Astrocyte (in vitro differentiated cells and primary cell): Measurements from ENCODE around the gene SBF2. TPM values are rescaled to one million over a fixed set of nuclear protein-coding genes. Genes with fewer than 3 reads are reported as not detected.
A peak's percentile ranks its signal among the peaks of the same experiment; 100 is the strongest.

ENCODE experiments used
- DNase-seq: peaks from one replicate; pipeline ENCODE4 v3.0.0-alpha.2; 2010; ENCODE audit warnings: low read depth
- FAIRE-seq: peaks from 2 replicates; lab custom pipeline; 2011; peaks lifted over from hg19 to GRCh38; lab: Jason Lieb, UNC
- H2AFZ ChIP-seq: 2 replicates; pipeline ENCODE4 v1.6.0; 2012; ENCODE audit warnings: low read depth, low read length, inconsistent platforms
- H3K27ac ChIP-seq: 2 replicates; pipeline ENCODE4 v1.5.1; 2011; ENCODE audit warnings: low read depth, low read length, inconsistent platforms
- H3K27me3 ChIP-seq: 2 replicates; pipeline ENCODE4 v1.6.0; 2011; ENCODE audit warnings: low read length, inconsistent platforms; ENCODE audit not compliant: insufficient read depth
- H3K36me3 ChIP-seq: 2 replicates; pipeline ENCODE4 v1.5.1; 2011; ENCODE audit warnings: low read length, inconsistent platforms; ENCODE audit not compliant: insufficient read depth
- H3K4me1 ChIP-seq: 2 replicates; pipeline ENCODE4 v1.5.1; 2011; ENCODE audit warnings: low read length, inconsistent platforms; ENCODE audit not compliant: insufficient read depth
- H3K4me2 ChIP-seq: 2 replicates; pipeline ENCODE4 v1.6.0; 2012; ENCODE audit warnings: low read length, inconsistent platforms
- H3K4me3 ChIP-seq: 2 replicates; pipeline ENCODE4 v1.5.1; 2011; ENCODE audit warnings: low read depth, mild to moderate bottlenecking, low read length, inconsistent platforms; ENCODE audit not compliant: insufficient read depth
- H3K79me2 ChIP-seq: 2 replicates; pipeline ENCODE4 v1.6.0; 2012; ENCODE audit warnings: mild to moderate bottlenecking, low read length, inconsistent platforms; ENCODE audit not compliant: insufficient read depth
- H3K9ac ChIP-seq: 2 replicates; pipeline ENCODE4 v1.6.0; 2012; ENCODE audit warnings: mild to moderate bottlenecking, low read length, inconsistent platforms
- H3K9me3 ChIP-seq: 2 replicates; pipeline ENCODE4 v1.5.1; 2012; ENCODE audit warnings: low read depth, mild to moderate bottlenecking, low read length, inconsistent platforms; ENCODE audit not compliant: insufficient read depth
- H4K20me1 ChIP-seq: 2 replicates; pipeline ENCODE4 v1.6.0; 2012; ENCODE audit warnings: low read length, inconsistent platforms; ENCODE audit not compliant: insufficient read depth
- H3K27ac Mint-ChIP-seq: one replicate; pipeline ENCODE4 v1.8.0; 2021; ENCODE audit warnings: mild to moderate bottlenecking, mixed read lengths; ENCODE audit not compliant: unreplicated experiment
- H3K27me3 Mint-ChIP-seq: one replicate; pipeline ENCODE4 v1.8.0; 2021; ENCODE audit warnings: low read depth, mixed read lengths; ENCODE audit not compliant: unreplicated experiment
- H3K36me3 Mint-ChIP-seq: one replicate; pipeline ENCODE4 v1.8.0; 2021; ENCODE audit warnings: low read depth, mixed read lengths; ENCODE audit not compliant: unreplicated experiment
- H3K4me1 Mint-ChIP-seq: one replicate; pipeline ENCODE4 v1.8.0; 2021; ENCODE audit warnings: low read depth, mixed read lengths; ENCODE audit not compliant: unreplicated experiment
- H3K4me3 Mint-ChIP-seq: one replicate; pipeline ENCODE4 v1.8.0; 2021; ENCODE audit warnings: mild to moderate bottlenecking, moderate library complexity, mixed read lengths; ENCODE audit not compliant: unreplicated experiment
- H3K9me3 Mint-ChIP-seq: one replicate; pipeline ENCODE4 v1.8.0; 2021; ENCODE audit warnings: mild to moderate bottlenecking, mixed read lengths; ENCODE audit not compliant: unreplicated experiment
- EZH2 ChIP-seq: IDR thresholded peaks from 2 replicates; pipeline ENCODE4 v1.6.1; 2012; ENCODE audit warnings: mild to moderate bottlenecking, low read length, inconsistent platforms; ENCODE audit not compliant: insufficient read depth
- total RNA-seq: library from RNA; stranded (reverse); gene quantifications from 2 replicates; pipeline ENCODE4 v1.2.1, GENCODE V29; 2021
- TF ChIP-seq, protein P1 (sequence below): IDR thresholded peaks from 2 replicates; pipeline ENCODE4 v1.5.1; 2011; ENCODE audit warnings: low read depth, mild to moderate bottlenecking, inconsistent platforms, low read length, moderate library complexity; ENCODE audit not compliant: insufficient read depth

SBF2 gene
- total RNA-seq, 1 donor from 2014 or later, result 50.0 TPM

DNA sequence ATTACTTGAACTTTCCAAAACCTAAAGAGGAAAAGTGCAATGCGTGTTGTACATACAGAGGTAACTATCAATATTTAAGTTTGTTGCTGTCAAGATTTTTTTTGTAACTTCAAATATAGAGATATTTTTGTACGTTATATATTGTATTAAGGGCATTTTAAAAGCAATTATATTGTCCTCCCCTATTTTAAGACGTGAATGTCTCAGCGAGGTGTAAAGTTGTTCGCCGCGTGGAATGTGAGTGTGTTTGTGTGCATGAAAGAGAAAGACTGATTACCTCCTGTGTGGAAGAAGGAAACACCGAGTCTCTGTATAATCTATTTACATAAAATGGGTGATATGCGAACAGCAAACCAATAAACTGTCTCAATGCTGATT, 13.0 kb upstream of the SBF2 start:
- no peak for FAIRE-seq
- H3K27ac ChIP-seq, result peak overlapping the region; percentile 64
- no peaks in the 10 kb centered on the region for H3K27me3 Mint-ChIP-seq

DNA sequence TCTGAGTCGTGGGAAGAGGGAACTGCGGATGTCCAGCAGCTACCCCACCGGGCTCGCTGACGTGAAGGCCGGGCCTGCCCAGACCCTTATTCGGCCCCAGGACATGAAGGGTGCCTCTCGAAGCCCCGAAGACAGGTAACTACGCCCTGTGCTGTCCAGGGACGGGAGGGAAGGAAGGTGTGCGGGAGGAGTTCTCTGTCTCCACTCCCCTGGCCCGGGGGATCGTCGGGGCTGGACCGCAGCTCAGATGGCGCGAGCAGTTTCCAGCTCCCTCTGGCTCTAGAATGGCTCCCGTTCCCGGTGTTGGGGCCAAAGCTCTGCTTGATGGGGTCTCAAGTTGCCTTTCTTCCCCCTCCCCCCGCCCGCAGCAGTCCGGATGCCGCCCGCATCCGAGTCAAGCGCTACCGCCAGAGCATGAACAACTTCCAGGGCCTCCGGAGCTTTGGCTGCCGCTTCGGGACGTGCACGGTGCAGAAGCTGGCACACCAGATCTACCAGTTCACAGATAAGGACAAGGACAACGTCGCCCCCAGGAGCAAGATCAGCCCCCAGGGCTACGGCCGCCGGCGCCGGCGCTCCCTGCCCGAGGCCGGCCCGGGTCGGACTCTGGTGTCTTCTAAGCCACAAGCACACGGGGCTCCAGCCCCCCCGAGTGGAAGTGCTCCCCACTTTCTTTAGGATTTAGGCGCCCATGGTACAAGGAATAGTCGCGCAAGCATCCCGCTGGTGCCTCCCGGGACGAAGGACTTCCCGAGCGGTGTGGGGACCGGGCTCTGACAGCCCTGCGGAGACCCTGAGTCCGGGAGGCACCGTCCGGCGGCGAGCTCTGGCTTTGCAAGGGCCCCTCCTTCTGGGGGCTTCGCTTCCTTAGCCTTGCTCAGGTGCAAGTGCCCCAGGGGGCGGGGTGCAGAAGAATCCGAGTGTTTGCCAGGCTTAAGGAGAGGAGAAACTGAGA, 12.2 kb upstream of the SBF2 start:
- no peak for DNase-seq
- H3K27me3 Mint-ChIP-seq, result no peaks in the 10 kb centered on the region

More for the DNA sequence above, 13.0 kb upstream of the SBF2 start:
- H3K4me2 ChIP-seq, result peak overlapping the region; percentile 94
- no peaks in the 10 kb centered on the region for H3K27me3 ChIP-seq
- peaks cover 47% of the 10 kb centered on the region for H3K4me1 ChIP-seq
- peak overlapping the region; percentile 1 for H2AFZ ChIP-seq
- H4K20me1 ChIP-seq, result peaks cover 24% of the 10 kb centered on the region
- Mint-ChIP-seq H3K36me3 (peaks cover 16% of the 10 kb centered on the region), H3K27ac (peak overlapping the region; percentile 41), H3K4me1 (peaks cover 11% of the 10 kb centered on the region), H3K9me3 (no peaks in the 10 kb centered on the region), H3K4me3 (peak overlapping the region; percentile 91)
- H3K9ac ChIP-seq, result peak overlapping the region; percentile 89
- DNase-seq, result no peak
- no peaks in the 10 kb centered on the region for H3K36me3 ChIP-seq
- peaks cover 24% of the 10 kb centered on the region for H3K79me2 ChIP-seq
- peak overlapping the region; percentile 88 for H3K4me3 ChIP-seq
- TF ChIP-seq, protein P1, sequence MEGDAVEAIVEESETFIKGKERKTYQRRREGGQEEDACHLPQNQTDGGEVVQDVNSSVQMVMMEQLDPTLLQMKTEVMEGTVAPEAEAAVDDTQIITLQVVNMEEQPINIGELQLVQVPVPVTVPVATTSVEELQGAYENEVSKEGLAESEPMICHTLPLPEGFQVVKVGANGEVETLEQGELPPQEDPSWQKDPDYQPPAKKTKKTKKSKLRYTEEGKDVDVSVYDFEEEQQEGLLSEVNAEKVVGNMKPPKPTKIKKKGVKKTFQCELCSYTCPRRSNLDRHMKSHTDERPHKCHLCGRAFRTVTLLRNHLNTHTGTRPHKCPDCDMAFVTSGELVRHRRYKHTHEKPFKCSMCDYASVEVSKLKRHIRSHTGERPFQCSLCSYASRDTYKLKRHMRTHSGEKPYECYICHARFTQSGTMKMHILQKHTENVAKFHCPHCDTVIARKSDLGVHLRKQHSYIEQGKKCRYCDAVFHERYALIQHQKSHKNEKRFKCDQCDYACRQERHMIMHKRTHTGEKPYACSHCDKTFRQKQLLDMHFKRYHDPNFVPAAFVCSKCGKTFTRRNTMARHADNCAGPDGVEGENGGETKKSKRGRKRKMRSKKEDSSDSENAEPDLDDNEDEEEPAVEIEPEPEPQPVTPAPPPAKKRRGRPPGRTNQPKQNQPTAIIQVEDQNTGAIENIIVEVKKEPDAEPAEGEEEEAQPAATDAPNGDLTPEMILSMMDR, result no peak
- no peak for TF ChIP-seq EZH2
- H3K9me3 ChIP-seq, result no peaks in the 10 kb centered on the region

More for the DNA sequence above, 12.2 kb upstream of the SBF2 start:
- Histone ChIP-seq H3K9me3 (no peaks in the 10 kb centered on the region), H3K4me3 (peak overlapping the region; percentile 88), H3K4me2 (peak overlapping the region; percentile 94), H3K27ac (peak overlapping the region; percentile 64), H4K20me1 (peaks cover 24% of the 10 kb centered on the region), H3K9ac (peak overlapping the region; percentile 89), H3K4me1 (peaks cover 54% of the 10 kb centered on the region), H2AFZ (peak overlapping the region; percentile 58), H3K27me3 (no peaks in the 10 kb centered on the region), H3K79me2 (peaks cover 24% of the 10 kb centered on the region), H3K36me3 (no peaks in the 10 kb centered on the region)
- Mint-ChIP-seq H3K9me3 (no peaks in the 10 kb centered on the region), H3K4me3 (peak overlapping the region; percentile 91), H3K27ac (peak overlapping the region; percentile 85), H3K4me1 (peaks cover 11% of the 10 kb centered on the region), H3K36me3 (peaks cover 16% of the 10 kb centered on the region)
- FAIRE-seq, result no peak
- TF ChIP-seq, protein P1, result no peak
- TF ChIP-seq EZH2, result no peak
